ENCODE results near the gene CYP46A1.

CYP46A1 gene

DNA sequence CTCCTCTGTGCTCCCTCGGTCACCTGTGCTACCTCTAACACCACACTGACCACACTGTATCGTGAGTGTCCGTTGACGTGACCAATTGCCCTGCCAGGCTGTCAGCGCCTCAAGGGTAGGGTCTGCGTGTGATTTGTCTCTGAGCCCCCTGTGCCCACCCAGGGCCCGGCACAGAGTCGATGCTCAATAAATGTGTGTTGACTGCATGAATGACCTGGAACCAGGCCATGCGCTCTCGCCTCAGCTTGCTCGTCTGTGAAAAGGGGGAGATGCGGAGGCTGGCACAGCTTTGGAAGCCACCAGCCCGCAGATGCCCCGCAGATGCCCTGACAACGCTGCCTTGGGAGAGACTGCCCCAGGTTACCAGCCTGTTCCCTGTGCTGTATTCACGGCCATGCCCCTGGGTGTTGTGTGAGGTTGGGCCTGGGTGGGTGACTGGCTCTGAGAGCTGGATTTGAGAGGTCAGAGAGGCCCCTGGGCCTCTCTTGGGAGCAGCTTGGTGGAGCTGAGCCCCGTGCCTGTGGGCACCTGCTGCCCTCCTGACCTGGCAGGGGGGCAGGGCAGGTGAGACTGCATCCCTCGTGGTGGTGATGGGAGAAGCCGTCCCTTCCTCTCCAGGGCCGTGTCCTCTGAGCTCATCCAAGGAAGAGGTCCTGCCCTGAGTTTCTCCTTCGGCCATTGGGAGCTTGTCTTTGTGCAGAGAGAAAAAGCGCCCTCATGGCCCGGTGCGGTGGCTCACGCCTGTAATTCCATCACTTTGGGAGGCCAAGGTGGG is 43.2 kb downstream of the CYP46A1 start:
- Histone ChIP-seq H3K4me3 (replicated peaks; ENCODE audit: insufficient read depth, low read length) (no peak overlapping the region), H3K27me3 (ENCODE audit: insufficient read depth, poor library complexity, severe bottlenecking) (peaks cover 9% of the 10 kb centered on the region), H3K27ac (replicated peaks) (no peak overlapping the region)
- TF ChIP-seq GABPA (IDR thresholded peaks at IDR 0.05; ENCODE audit: low read depth) = no peak
- no peak for DNase-seq (ENCODE audit: low read depth in 1 of 2, low spot score in 1 of 2)

DNA sequence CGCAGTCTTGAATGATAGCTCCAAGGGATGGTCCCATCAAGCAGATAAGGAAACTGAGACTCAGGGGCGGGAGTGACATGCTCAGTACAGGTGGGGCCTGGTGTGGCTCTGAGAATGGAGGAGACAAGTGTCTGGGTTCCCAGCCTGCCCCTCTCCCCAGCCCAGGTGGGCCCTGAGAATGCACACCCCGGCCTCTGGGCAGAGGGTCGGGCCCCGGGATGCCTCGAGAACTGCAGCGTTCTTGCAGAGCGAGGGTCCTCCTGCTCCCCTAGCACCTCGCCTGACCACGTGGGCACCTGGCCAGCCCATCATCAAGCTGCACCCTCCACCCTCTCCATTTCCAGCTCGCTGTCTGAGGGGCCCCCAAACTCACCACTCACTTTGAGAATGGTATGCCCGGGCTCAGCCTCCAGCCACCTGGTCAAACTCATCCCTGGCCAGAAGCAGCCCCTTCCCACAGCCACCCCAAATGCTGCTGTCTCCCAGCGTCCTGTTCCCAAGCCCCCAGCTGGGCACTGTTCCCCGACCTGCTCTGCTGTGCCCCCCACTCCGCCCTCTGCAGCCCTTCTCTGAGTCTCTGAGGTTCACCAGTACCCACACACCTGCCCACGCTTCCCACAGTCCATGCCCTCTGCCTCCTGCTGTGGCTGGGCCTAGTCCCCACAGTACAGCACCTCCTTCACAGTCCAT is 44.3 kb downstream of the CYP46A1 start:
- DNase-seq (ENCODE audit: low read depth in 1 of 2, low spot score in 1 of 2) = no peak
- Histone ChIP-seq H3K4me3 (replicated peaks; ENCODE audit: insufficient read depth, low read length) (no peak overlapping the region), H3K27me3 (ENCODE audit: insufficient read depth, poor library complexity, severe bottlenecking) (peaks cover 9% of the 10 kb centered on the region), H3K27ac (replicated peaks) (no peak overlapping the region)
- TF ChIP-seq POLR2AphosphoS5 (IDR thresholded peaks at IDR 0.05; ENCODE audit: low read depth) (no peak), GABPA (IDR thresholded peaks at IDR 0.05; ENCODE audit: low read depth) (no peak), SPI1 (IDR thresholded peaks at IDR 0.05; ENCODE audit: borderline replicate concordance, low read depth) (no peak)
- TF ChIP-seq, protein P1, sequence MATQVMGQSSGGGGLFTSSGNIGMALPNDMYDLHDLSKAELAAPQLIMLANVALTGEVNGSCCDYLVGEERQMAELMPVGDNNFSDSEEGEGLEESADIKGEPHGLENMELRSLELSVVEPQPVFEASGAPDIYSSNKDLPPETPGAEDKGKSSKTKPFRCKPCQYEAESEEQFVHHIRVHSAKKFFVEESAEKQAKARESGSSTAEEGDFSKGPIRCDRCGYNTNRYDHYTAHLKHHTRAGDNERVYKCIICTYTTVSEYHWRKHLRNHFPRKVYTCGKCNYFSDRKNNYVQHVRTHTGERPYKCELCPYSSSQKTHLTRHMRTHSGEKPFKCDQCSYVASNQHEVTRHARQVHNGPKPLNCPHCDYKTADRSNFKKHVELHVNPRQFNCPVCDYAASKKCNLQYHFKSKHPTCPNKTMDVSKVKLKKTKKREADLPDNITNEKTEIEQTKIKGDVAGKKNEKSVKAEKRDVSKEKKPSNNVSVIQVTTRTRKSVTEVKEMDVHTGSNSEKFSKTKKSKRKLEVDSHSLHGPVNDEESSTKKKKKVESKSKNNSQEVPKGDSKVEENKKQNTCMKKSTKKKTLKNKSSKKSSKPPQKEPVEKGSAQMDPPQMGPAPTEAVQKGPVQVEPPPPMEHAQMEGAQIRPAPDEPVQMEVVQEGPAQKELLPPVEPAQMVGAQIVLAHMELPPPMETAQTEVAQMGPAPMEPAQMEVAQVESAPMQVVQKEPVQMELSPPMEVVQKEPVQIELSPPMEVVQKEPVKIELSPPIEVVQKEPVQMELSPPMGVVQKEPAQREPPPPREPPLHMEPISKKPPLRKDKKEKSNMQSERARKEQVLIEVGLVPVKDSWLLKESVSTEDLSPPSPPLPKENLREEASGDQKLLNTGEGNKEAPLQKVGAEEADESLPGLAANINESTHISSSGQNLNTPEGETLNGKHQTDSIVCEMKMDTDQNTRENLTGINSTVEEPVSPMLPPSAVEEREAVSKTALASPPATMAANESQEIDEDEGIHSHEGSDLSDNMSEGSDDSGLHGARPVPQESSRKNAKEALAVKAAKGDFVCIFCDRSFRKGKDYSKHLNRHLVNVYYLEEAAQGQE (IDR thresholded peaks at IDR 0.05; ENCODE audit: insufficient replicate concordance, low read depth) = no peak
- TF ChIP-seq, protein P2, sequence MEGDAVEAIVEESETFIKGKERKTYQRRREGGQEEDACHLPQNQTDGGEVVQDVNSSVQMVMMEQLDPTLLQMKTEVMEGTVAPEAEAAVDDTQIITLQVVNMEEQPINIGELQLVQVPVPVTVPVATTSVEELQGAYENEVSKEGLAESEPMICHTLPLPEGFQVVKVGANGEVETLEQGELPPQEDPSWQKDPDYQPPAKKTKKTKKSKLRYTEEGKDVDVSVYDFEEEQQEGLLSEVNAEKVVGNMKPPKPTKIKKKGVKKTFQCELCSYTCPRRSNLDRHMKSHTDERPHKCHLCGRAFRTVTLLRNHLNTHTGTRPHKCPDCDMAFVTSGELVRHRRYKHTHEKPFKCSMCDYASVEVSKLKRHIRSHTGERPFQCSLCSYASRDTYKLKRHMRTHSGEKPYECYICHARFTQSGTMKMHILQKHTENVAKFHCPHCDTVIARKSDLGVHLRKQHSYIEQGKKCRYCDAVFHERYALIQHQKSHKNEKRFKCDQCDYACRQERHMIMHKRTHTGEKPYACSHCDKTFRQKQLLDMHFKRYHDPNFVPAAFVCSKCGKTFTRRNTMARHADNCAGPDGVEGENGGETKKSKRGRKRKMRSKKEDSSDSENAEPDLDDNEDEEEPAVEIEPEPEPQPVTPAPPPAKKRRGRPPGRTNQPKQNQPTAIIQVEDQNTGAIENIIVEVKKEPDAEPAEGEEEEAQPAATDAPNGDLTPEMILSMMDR (IDR thresholded peaks at IDR 0.05; ENCODE audit: insufficient read depth, low read length) = no peak

DNA sequence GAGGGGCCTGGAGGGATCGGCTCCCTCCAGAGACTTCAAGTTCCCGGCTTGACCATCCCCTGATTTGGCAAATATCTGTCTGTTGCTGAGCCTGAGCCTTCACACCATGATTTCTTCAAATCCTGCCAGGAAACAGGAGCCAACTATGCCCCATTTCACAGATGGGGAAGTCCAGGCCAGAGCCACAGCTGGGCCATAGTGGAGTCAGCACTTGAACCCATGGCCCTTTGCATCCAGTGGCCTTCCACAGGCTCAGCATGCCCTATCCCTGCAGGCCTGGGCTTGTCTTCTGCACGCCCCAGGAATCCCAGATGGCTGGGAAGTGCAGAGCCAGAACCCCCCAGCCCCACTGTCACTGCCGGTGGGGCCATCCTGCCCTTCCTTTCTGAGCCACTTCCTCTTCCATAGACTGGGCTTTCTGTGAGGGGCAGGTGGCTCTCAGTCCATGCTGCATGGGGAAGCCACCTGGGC is 44.9 kb downstream of the CYP46A1 start:
- Histone ChIP-seq H3K4me3 (replicated peaks; ENCODE audit: insufficient read depth, low read length) (no peak overlapping the region), H3K27ac (replicated peaks) (no peak overlapping the region), H3K27me3 (ENCODE audit: insufficient read depth, poor library complexity, severe bottlenecking) (peaks cover 13% of the 10 kb centered on the region)
- no peak for DNase-seq (ENCODE audit: low read depth in 1 of 2, low spot score in 1 of 2)
- no peak for TF ChIP-seq POLR2AphosphoS5 (IDR thresholded peaks at IDR 0.05; ENCODE audit: low read depth)
- peak; percentile 53; the same call in 1 of the 2 replicates for TF ChIP-seq SPI1 (IDR thresholded peaks at IDR 0.05; ENCODE audit: borderline replicate concordance, low read depth)
- TF ChIP-seq, protein P1 (IDR thresholded peaks at IDR 0.05; ENCODE audit: insufficient replicate concordance, low read depth) = no peak

DNA sequence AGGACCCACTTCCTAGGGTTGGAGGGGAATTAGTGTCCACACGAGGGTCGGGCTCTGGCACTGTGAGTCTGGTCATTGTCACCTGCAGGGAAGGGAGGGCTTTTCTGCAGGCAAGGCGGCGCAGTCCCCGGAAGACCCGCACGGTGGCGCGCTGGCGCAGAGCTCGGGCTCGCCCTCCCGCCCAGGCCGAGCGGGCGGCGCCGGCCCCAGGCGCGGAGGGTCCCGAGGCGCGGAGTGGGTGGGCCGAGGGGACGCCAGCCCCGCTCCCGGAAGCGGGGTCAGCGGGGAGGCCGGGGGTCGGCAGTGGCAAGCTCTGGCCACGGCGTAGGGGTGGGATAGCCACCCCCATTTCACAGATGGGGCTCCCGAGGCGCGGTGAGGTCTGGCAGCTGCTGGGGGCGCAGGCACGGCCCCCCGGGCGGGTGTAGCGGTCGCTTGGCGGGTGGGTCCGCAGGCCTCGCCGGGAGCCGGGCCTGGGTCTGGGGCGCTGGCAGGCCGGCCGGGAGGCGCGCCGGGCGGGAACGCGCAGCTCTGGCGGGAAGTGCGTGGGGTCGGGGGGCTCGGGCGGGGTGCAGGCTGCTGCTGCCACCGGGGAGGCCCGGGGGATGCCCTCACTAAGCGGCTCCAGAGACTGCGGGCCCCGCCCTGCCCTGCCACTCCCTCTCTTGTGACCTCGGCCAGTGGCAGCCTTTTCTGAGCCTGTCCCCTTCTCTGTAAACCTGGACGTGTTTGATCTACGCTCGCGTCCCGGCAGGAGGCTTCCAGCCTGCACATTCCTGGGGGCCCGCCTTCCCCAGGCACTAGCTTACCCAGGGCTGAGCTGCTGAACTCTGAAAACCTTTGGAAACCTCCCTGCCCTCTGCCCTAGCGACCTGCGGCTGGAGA is 46.1 kb downstream of the CYP46A1 start:
- TF ChIP-seq, protein P2 (IDR thresholded peaks at IDR 0.05; ENCODE audit: insufficient read depth, low read length) = peak; percentile 80
- TF ChIP-seq POLR2AphosphoS5 (IDR thresholded peaks at IDR 0.05; ENCODE audit: low read depth) (no peak), GABPA (IDR thresholded peaks at IDR 0.05; ENCODE audit: low read depth) (no peak), SPI1 (IDR thresholded peaks at IDR 0.05; ENCODE audit: borderline replicate concordance, low read depth) (no peak)
- TF ChIP-seq, protein P1 (IDR thresholded peaks at IDR 0.05; ENCODE audit: insufficient replicate concordance, low read depth) = no peak
- Histone ChIP-seq H3K4me3 (replicated peaks; ENCODE audit: insufficient read depth, low read length) (peak overlapping the region; percentile 7; the same call in 1 of the 2 replicates), H3K27ac (replicated peaks) (no peak overlapping the region), H3K27me3 (ENCODE audit: insufficient read depth, poor library complexity, severe bottlenecking) (peaks cover 13% of the 10 kb centered on the region)
- DNase-seq (ENCODE audit: low read depth in 1 of 2, low spot score in 1 of 2) = peak; percentile 18 to 25
